Sigmoid colon (tissue), 7 donors: ENCODE measurements around the gene GBX2. TPM values are rescaled to one million over a fixed set of nuclear protein-coding genes. Genes with fewer than 3 reads are reported as not detected.

Experiments used
- DNase-seq: peaks from one replicate; pipeline ENCODE4 v3.0.0-alpha.2; 2019
- H3K27ac ChIP-seq, 4 donors: fragments of 200-600 bp; sonication (generic); one replicate each; pipeline ENCODE4 v1.5.1; 2016 to 2019; ENCODE audit warnings: mild to moderate bottlenecking in 1 of 4
- H3K27me3 ChIP-seq, 3 donors: fragments of 200-600 bp; sonication (generic); one replicate each; pipeline ENCODE4 v1.5.1; 2019; ENCODE audit warnings: mild to moderate bottlenecking in 1 of 3
- H3K36me3 ChIP-seq, 4 donors: fragments of 200-600 bp; sonication (generic); one replicate each; pipeline ENCODE4 v1.5.1; 2016 to 2019
- H3K4me1 ChIP-seq, 4 donors: fragments of 200-600 bp; sonication (generic); one replicate each; pipeline ENCODE4 v1.5.1; 2017 to 2019
- H3K4me3 ChIP-seq, 4 donors: fragments of 200-600 bp; sonication (generic); one replicate each; pipeline ENCODE4 v1.5.1; 2017 to 2019; ENCODE audit warnings: mild to moderate bottlenecking in 2 of 4, moderate library complexity in 1 of 4
- H3K9me3 ChIP-seq, 4 donors: fragments of 200-600 bp in 3 of 4; sonication (generic) in 3 of 4; one replicate each; pipeline versions ENCODE4 v1.5.1 to v1.6.1; 2013 to 2019
- EP300 ChIP-seq, 4 donors: sonication (generic); formaldehyde crosslinking; IDR thresholded peaks; one replicate each; pipeline ENCODE4 v1.6.1; 2017; ENCODE audit warnings: antibody characterized with exemption in 4 of 4
- POLR2A ChIP-seq, 2 donors: fragments of 450-650 bp; IDR thresholded peaks; one replicate each; pipeline ENCODE4 v1.6.1; 2016; ENCODE audit warnings: antibody characterized with exemption in 2 of 2, mild to moderate bottlenecking in 2 of 2, moderate library complexity in 2 of 2
- POLR2AphosphoS5 ChIP-seq, 4 donors: sonication (generic); formaldehyde crosslinking; IDR thresholded peaks; one replicate each; pipeline ENCODE4 v1.6.1; 2017; ENCODE audit warnings: antibody characterized with exemption in 4 of 4
- WGBS, 2 donors: extraction: QIAGEN DNeasy Blood & Tissue Kit; methylation state at CpG; one replicate each; pipeline ENCODE4 v1.1.7; 2013; 5-methylcytosine and 5-hydroxymethylcytosine counted together
- intact Hi-C: fragments of 100-400 bp; cut with DNase I; formaldehyde crosslinking; loops from one replicate; pipeline ENCODE4 v1.15.1; 2023
- polyA plus RNA-seq, 3 donors: library from polyadenylated mRNA; stranded (reverse); fragments of 200-250 nt; gene quantifications; one replicate each; pipeline ENCODE4 v1.2.3, GENCODE V29; 2013
- total RNA-seq, 4 donors: library from RNA; depleted of rRNA; stranded (reverse); fragments of >200 nt; gene quantifications; one replicate each; pipeline ENCODE4 v1.1.0, GENCODE V29; 2016
- TF ChIP-seq, protein P1 (sequence below), 4 experiments: fragments of 450-650 bp in 3 of 4; fragments of 200-600 bp in 1 of 4; IDR thresholded peaks; one replicate each; pipeline ENCODE4 v1.5.1; 2016 to 2019; ENCODE audit warnings: antibody characterized with exemption in 4 of 4, mild to moderate bottlenecking in 3 of 4, moderate library complexity in 2 of 4
- donor health status: healthy with polysubstance abuse.
- donor health status: Bipolar disorder and iron deficiency.
- donor health status: healthy.

GBX2 gene
- total and polyA plus RNA-seq, 7 donors, result not detected

GRCh38 chr2:236160366-236161081 lies 7.7 kb downstream of the GBX2 start:
- peaks cover 0 to 28% (median 20%) of the 10 kb centered on the region in 4 donors for H3K4me1 ChIP-seq
- H3K4me3 ChIP-seq, result no peak overlapping the region
- WGBS, 2 donors, result 31 to 40% methylated on average over 22 of the region's 22 CpGs
- peaks cover 41 to 82% (median 64%) of the 10 kb centered on the region in 3 donors for H3K27me3 ChIP-seq
- H3K27ac ChIP-seq, result no peak overlapping the region
- no peaks in the 10 kb centered on the region for H3K36me3 ChIP-seq
- intact Hi-C loops, result no loop called here
- DNase-seq, result peak; percentile 38
- TF ChIP-seq POLR2AphosphoS5 (IDR thresholded peaks at IDR 0.05), result no peak
- no peak for TF ChIP-seq POLR2A (IDR thresholded peaks at IDR 0.05)
- TF ChIP-seq, protein P1, sequence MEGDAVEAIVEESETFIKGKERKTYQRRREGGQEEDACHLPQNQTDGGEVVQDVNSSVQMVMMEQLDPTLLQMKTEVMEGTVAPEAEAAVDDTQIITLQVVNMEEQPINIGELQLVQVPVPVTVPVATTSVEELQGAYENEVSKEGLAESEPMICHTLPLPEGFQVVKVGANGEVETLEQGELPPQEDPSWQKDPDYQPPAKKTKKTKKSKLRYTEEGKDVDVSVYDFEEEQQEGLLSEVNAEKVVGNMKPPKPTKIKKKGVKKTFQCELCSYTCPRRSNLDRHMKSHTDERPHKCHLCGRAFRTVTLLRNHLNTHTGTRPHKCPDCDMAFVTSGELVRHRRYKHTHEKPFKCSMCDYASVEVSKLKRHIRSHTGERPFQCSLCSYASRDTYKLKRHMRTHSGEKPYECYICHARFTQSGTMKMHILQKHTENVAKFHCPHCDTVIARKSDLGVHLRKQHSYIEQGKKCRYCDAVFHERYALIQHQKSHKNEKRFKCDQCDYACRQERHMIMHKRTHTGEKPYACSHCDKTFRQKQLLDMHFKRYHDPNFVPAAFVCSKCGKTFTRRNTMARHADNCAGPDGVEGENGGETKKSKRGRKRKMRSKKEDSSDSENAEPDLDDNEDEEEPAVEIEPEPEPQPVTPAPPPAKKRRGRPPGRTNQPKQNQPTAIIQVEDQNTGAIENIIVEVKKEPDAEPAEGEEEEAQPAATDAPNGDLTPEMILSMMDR (IDR thresholded peaks at IDR 0.05), result no peak
- no peak for TF ChIP-seq EP300 (IDR thresholded peaks at IDR 0.05)
- no peaks in the 10 kb centered on the region for H3K9me3 ChIP-seq

GRCh38 chr2:236159778-236160170 lies 8.4 kb downstream of the GBX2 start:
- Histone ChIP-seq H3K4me1 (peaks cover 0 to 23% (median 17%) of the 10 kb centered on the region in 4 donors), H3K4me3 (no peak overlapping the region), H3K36me3 (no peaks in the 10 kb centered on the region), H3K27me3 (peaks cover 34 to 74% (median 56%) of the 10 kb centered on the region in 3 donors), H3K27ac (no peak overlapping the region), H3K9me3 (no peaks in the 10 kb centered on the region)
- WGBS, 2 donors, result 12 to 18% methylated on average over 33 of the region's 33 CpGs
- DNase-seq, result peak; percentile 53
- TF ChIP-seq POLR2AphosphoS5 (IDR thresholded peaks at IDR 0.05) (no peak), POLR2A (IDR thresholded peaks at IDR 0.05) (no peak), EP300 (IDR thresholded peaks at IDR 0.05) (no peak)
- TF ChIP-seq, protein P1 (IDR thresholded peaks at IDR 0.05), result no peak
- intact Hi-C loops, result no loop called here

DNA sequence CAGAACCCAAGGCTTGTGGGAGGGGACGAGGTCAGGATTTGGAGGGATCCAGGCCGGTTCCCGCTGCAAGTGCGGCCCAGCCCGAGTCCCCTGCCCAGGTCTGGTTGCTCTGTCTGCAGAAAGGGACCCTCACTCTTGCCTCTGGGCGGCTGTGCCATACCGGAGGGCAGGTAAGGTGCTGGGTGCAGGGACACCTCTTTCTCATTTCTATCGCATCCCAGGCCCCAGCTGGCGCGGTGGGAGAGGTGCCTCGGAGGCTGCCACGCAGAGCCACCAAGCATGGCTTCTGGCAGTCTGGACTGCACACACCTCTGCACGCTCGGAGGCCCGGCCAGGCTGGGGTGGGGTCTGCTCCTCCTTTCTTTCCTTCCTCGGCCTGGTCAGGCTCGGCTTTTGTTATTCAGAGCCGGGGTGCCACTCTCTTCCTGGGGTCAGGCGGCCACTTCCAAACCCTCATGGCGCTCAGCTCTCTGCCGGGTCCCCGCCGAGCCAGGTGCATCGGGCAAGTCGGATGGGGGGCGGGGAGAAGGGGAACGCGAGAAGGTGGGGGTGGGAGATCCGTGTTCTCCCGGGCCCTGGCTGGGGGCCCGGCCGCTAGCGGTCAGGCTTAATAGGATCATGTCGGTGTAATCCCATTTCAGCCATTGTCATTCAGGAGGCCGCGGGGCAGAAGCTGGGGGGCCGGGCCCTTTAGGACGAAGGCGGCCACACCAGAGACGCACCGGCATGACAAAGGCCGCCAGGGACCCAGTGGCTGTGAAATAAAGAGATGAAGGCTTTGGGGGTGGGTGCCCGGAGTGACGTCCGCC lies 9.0 kb downstream of the GBX2 start:
- WGBS, 2 donors, result 17 to 35% methylated on average over 45 of the region's 45 CpGs
- no peak overlapping the region for H3K27ac ChIP-seq
- TF ChIP-seq POLR2A (IDR thresholded peaks at IDR 0.05), result no peak
- no peak for TF ChIP-seq POLR2AphosphoS5 (IDR thresholded peaks at IDR 0.05)
- TF ChIP-seq, protein P1 (IDR thresholded peaks at IDR 0.05), result no peak
- no peak for TF ChIP-seq EP300 (IDR thresholded peaks at IDR 0.05)
- no peaks in the 10 kb centered on the region for H3K9me3 ChIP-seq
- DNase-seq, result peak; percentile 33
- intact Hi-C loops, result no loop called here
- H3K27me3 ChIP-seq, result peaks cover 28 to 68% (median 50%) of the 10 kb centered on the region in 3 donors
- no peak overlapping the region for H3K4me3 ChIP-seq
- H3K36me3 ChIP-seq, result no peaks in the 10 kb centered on the region
- peaks cover 0 to 17% (median 11%) of the 10 kb centered on the region in 4 donors for H3K4me1 ChIP-seq

DNA sequence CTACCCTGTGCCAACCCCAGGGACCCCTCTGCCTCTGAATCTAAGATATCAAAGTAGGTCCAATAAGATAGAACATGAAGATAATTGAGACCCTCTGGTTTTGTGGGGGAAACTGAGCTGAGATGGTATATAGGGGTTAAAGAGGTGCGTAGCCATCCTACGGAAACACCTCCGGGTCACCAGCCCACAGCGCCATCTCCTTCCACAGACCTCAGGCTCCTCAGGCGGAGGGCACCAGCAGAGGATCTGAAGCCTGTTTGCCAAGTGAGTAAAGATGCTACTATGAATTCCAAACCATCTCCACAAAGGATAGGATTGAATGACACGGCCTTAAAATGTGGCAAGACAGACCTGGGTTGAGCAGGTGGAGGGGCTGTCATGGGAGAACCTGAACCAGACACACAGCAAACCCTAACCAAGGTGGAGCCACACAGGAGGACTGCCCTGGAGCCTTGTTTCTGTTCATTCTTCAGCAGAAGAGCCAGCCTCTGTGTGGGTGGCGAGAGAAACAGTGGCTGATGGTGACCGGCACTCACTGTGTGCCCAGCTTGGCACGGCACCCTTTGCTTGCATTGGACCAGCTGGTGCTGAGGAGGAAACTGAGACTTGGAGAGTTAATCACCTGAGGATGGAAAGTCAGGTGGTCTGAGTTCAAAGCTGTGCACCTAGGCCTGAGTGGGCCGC lies 10.2 kb downstream of the GBX2 start:
- Histone ChIP-seq H3K9me3 (peaks cover 0 to 2% (median 0%) of the 10 kb centered on the region in 4 donors), H3K36me3 (no peaks in the 10 kb centered on the region), H3K4me1 (peaks cover 0 to 6% (median 0%) of the 10 kb centered on the region in 4 donors), H3K27me3 (peaks cover 17 to 56% (median 38%) of the 10 kb centered on the region in 3 donors), H3K27ac (no peak overlapping the region), H3K4me3 (no peak overlapping the region)
- WGBS, 2 donors, result 85 to 89% methylated on average over 10 of the region's 10 CpGs
- TF ChIP-seq POLR2AphosphoS5 (IDR thresholded peaks at IDR 0.05) (no peak), EP300 (IDR thresholded peaks at IDR 0.05) (no peak), POLR2A (IDR thresholded peaks at IDR 0.05) (no peak)
- TF ChIP-seq, protein P1 (IDR thresholded peaks at IDR 0.05), result no peak
- no peak for DNase-seq
- intact Hi-C loops, result no loop called here
